Epithelial cell of esophagus (primary cell): Measurements from ENCODE around the gene ZNF649.
"Not testable (repeated sequence)": the region's sequence is repeated elsewhere in the genome, so short reads cannot be mapped to it uniquely, and the experiment has no call there.

Experiments
- DNase-seq: peaks from one replicate; pipeline ENCODE4 v3.0.0; 2010; ENCODE audit warnings: low read depth
- H3K4me3 ChIP-seq: 2 replicates; pipeline ENCODE4 v1.5.1; 2011; ENCODE audit warnings: mild to moderate bottlenecking, low read length, control low read depth
- TF ChIP-seq, protein P1 (sequence below): IDR thresholded peaks from 2 replicates; pipeline ENCODE4 v1.5.1; 2011; ENCODE audit warnings: low read depth, mild to moderate bottlenecking, low read length, control low read depth, inconsistent platforms; ENCODE audit not compliant: insufficient read depth; ENCODE audit errors: missing control alignments

The ZNF649 gene

DNA sequence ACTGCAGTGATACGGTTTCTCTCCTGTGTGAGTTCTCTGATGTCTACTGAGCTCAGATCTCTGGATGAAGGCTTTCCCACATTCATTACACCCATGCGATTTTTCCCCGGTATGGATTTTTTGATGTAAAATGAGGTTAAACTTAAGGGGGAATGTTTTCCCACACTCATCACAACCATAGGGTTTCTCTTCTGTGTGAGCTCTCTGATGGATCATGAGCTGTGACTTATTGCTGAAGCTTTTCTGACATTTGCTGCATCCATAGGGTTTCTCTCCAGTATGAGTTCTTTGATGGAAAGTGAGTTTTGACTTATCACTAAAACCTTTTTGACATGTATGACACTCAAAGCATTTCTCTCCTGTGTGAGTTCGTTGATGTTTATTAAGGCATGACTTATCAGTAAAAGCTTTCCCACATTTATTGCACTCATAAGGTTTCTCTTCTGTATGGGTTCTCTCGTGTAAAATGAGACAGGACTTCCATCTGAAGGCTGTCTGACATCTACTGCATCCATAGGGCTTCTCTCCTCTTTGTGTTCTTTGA lies 10.6 kb upstream of the ZNF649 start:
- H3K4me3 ChIP-seq: no peak overlapping the region
- TF ChIP-seq, protein P1, sequence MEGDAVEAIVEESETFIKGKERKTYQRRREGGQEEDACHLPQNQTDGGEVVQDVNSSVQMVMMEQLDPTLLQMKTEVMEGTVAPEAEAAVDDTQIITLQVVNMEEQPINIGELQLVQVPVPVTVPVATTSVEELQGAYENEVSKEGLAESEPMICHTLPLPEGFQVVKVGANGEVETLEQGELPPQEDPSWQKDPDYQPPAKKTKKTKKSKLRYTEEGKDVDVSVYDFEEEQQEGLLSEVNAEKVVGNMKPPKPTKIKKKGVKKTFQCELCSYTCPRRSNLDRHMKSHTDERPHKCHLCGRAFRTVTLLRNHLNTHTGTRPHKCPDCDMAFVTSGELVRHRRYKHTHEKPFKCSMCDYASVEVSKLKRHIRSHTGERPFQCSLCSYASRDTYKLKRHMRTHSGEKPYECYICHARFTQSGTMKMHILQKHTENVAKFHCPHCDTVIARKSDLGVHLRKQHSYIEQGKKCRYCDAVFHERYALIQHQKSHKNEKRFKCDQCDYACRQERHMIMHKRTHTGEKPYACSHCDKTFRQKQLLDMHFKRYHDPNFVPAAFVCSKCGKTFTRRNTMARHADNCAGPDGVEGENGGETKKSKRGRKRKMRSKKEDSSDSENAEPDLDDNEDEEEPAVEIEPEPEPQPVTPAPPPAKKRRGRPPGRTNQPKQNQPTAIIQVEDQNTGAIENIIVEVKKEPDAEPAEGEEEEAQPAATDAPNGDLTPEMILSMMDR: no peak
- no peak for DNase-seq

DNA sequence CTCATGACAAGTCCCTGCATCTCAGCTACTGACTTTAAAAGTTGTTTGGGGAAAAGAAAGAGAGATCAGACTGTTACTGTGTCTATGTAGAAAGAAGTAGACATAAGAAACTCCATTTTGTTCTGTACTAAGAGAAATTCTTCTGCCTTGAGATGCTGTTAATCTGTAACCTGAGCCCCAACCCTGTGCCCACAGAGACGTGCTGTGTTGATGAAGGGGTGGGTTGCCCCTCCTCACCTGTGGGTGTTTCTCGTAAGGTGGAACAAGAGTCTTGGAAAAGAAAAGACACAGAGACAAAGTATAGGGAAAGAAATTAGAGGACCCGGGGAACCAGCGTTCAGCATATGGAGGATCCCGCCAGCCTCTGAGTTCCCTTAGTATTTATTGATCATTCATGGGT lies 3.2 kb upstream of the ZNF649 start:
- not testable (repeated sequence) for H3K4me3 ChIP-seq, DNase-seq

DNA sequence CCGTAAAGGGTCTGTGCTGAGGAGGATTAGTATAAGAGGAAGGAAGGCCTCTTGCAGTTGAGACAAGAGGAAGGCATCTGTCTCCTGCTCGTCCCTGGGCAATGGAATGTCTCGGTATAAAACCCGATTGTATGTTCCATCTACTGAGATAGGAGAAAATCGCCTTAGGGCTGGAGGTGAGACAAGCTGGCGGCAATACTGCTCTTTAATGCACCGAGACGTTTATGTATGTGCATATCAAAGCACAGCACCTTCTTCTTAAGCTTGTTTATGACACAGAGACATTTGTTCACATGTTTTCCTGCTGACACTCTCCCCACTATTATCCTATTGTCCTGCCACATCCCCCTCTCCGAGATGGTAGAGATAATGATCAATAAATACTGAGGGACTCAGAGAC lies 1.3 kb upstream of the ZNF649 start:
- not testable (repeated sequence) for H3K4me3 ChIP-seq, DNase-seq

DNA sequence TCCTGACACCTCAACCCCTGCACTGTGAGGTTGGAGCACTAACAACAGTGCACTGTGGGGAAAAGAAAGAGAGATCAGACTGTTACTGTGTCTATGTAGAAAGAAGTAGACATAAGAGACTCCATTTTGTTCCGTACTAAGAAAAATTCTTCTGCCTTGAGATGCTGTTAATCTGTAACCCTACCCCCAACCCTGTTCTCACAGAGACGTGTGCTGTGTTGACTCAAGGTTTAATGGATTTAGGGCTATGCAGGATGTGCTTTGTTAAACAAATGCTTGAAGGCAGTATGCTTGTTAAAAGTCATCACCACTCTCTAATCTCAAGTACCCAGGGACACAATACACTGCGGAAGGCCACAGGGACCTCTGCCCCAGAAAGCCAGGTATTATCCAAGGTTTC lies 822 bp upstream of the ZNF649 start:
- not testable (repeated sequence) for H3K4me3 ChIP-seq, DNase-seq

DNA sequence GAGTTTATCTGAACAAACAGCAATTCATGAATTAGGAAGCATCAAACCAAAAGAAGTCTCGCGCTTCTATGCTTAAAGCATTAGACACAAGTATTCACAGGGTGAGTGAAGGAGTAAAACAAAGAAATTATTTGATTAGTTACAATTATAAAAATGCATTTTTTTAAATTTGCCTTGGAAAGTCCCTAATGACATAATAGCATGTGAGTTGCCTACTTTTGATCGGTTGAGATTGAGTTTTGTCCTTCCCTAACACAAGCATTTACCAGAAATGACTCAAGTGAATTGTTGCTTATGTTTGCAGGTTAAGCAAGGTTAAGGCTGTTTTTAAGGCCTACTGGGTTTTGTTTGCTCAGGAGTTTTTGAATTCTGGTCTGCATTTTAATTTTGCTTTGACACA lies 389 bp upstream of the ZNF649 start:
- TF ChIP-seq, protein P1: no peak
- peak overlapping the region; percentile 65 for H3K4me3 ChIP-seq
- DNase-seq: peak; percentile 10

DNA sequence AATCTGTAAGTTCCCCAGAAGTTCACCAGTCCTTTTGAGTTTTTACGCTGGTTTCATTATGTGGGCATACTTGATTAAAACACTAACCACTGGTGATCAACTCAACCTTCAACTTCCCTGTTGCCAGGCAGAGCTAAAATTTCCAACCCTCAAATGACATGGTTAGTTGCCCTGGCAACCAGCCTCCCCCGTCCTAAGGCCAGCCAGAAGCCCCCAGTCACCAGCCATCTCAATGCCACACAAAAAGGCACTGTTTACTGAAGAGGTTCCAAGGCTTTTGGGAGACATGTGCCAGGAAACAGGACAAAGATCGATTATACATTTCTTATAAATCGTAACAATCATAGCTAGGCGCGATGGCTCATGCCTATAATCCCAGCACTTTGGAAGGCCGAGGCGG lies 1.6 kb downstream of the ZNF649 start:
- H3K4me3 ChIP-seq: no peak overlapping the region
- TF ChIP-seq, protein P1: no peak
- no peak for DNase-seq

DNA sequence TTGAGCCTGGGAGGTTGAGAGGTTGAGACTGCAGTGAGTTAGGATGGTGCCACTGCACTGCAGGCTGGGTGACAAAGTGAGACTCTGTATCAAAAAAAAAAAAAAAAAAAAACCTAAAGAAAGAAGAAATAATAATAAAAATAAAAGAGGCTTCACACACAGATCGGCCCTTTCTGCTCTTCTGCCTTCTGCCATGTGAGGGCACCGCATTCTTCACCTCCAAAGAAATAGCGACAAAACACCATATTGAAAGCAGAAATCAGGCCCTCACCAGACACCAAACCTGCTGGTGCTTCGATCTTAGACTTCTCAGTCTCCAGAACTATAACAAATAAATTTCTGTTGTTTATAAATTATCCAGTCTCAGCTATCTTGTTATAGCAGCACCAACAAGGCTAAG lies 3.0 kb downstream of the ZNF649 start:
- no peak for DNase-seq
- TF ChIP-seq, protein P1: no peak
- H3K4me3 ChIP-seq: no peak overlapping the region

DNA sequence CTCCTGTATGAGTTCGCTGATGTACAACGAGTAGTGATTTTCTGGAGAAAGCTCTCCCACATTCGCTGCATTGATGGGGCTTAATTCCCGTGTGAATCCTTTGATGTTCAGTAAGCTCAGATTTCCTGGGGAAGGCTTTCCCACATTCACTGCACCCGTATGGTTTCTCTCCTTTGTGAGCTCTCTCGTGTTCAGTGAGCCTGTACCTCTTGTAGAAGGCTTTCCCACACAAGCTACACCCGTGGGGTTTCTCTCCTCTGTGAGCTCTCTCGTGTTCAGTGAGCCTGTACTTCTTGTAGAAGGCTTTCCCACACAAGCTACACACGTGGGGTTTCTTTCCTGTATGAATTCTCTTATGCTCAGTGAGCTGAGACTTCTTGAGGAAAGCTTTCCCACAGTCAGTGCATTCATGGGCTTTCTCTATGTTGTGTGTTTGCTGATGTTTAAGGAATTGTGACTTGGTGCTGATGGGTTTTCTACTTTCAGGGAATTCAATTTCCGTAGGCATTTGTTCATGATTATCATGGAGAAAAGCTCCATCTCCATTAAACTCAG lies 13.5 kb downstream of the ZNF649 start:
- H3K4me3 ChIP-seq: no peak overlapping the region
- DNase-seq: no peak
- TF ChIP-seq, protein P1: no peak

DNA sequence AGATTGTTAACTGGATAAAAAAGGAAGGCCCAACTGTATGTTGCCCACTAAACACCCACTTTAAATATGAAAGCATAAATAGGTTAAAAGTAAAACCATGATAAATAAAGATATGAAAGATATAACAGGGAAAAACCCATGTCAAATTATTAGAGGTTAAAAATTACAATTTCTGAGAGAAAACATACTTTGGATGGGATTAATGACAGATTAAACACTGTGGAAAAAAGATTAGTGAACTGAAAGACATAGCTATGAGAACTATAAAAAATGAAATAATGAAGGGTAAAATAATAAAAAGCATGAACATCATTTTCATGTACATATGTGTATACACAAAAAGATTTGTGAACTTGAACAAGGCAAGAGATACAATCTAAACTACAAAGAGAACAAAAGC lies 14.9 kb downstream of the ZNF649 start:
- TF ChIP-seq, protein P1: no peak
- DNase-seq: no peak
- no peak overlapping the region for H3K4me3 ChIP-seq
